Heart right ventricle (tissue), 16 donors: ENCODE data around the gene S100A2. TPM values are rescaled to one million over a fixed set of nuclear protein-coding genes. Genes with fewer than 3 reads are reported as not detected.

Experiments used
- ATAC-seq, 8 donors: fragments of 200-7000 bp; cut with Tn5 transposase; one replicate each; pipeline ENCODE4 v1.9.1; 2020; ENCODE audit warnings: mild to moderate bottlenecking in 8 of 8, moderate library complexity in 8 of 8, moderate number of reproducible peaks in 1 of 8
- DNase-seq, 2 donors: peaks; one replicate each; pipeline ENCODE4 v3.0.0-alpha.2; 2020
- H3K27ac ChIP-seq, 10 donors: fragments of 200-600 bp; sonication (generic) in 2 of 10; one replicate each; pipeline versions ENCODE4 v1.5.0 to v1.8.0; 2020 to 2022; ENCODE audit warnings: mild to moderate bottlenecking in 3 of 10
- H3K27me3 ChIP-seq, 7 donors: fragments of 200-600 bp; one replicate each; pipeline ENCODE4 v1.8.0; 2021 to 2022; ENCODE audit warnings: mild to moderate bottlenecking in 2 of 7
- H3K36me3 ChIP-seq, 9 donors: fragments of 200-600 bp; sonication (generic) in 1 of 9; one replicate each; pipeline versions ENCODE4 v1.5.0 to v1.8.0; 2020 to 2022; ENCODE audit warnings: mild to moderate bottlenecking in 2 of 9
- H3K4me1 ChIP-seq, 9 donors: fragments of 200-600 bp; sonication (generic) in 1 of 9; one replicate each; pipeline versions ENCODE4 v1.5.0 to v1.8.0; 2020 to 2022; ENCODE audit warnings: mild to moderate bottlenecking in 4 of 9
- H3K4me3 ChIP-seq, 10 donors: fragments of 200-600 bp; sonication (generic) in 2 of 10; one replicate each; pipeline versions ENCODE4 v1.5.0 to v1.8.0; 2020 to 2022; ENCODE audit warnings: mild to moderate bottlenecking in 7 of 10, moderate library complexity in 2 of 10
- H3K9me3 ChIP-seq, 11 donors: fragments of 200-600 bp in 10 of 11; sonication (generic) in 2 of 11; one replicate each; pipeline versions ENCODE4 v1.5.0 to v1.8.0; 2013 to 2022; ENCODE audit warnings: mild to moderate bottlenecking in 2 of 11, control low read depth in 1 of 11, moderate library complexity in 1 of 11
- WGBS, 2 donors: extraction: QIAGEN DNeasy Blood & Tissue Kit; methylation state at CpG; one replicate each; pipeline ENCODE4 v1.1.7; 2013; ENCODE audit warnings: inconsistent platforms in 1 of 2; 5-methylcytosine and 5-hydroxymethylcytosine counted together
- intact Hi-C, 10 donors: fragments of 100-400 bp; cut with DNase I; formaldehyde crosslinking; loops; one replicate each; pipeline versions ENCODE4 v1.11.1 to v1.14.2; 2022
- polyA plus RNA-seq, 2 donors: library from polyadenylated mRNA; stranded (reverse); fragments of 200-250 nt; gene quantifications; one replicate each; pipeline ENCODE4 v1.2.3, GENCODE V29; 2013
- total RNA-seq, 10 donors: library from RNA; stranded (reverse); fragmentation: NEBNext Ultra II Directional in 3 of 10; extraction: Animal tissue kit (Norgen Biotek cat#: 25700) in 3 of 10; gene quantifications; one replicate each; pipeline versions ENCODE4 v1.2.1 to v1.2.4, GENCODE V29; 2021 to 2023
- TF ChIP-seq, protein P1 (sequence below), 9 donors: fragments of 200-600 bp; sonication (generic) in 2 of 9; IDR thresholded peaks; one replicate each; pipeline versions ENCODE4 v1.5.0 to v1.8.0; 2021 to 2022; ENCODE audit warnings: antibody characterized with exemption in 9 of 9, mild to moderate bottlenecking in 5 of 9, moderate library complexity in 1 of 9
- donor health status: Arrhythmogenic right ventricular cardiomyopathy.
- donor health status: ischemic (EF 13 %, LVEDD 7.1; RV severe dilation, severe dysfunction).
- donor health status: healthy with polysubstance abuse.
- donor health status: DM: no; HTN: yes; CAD: no.
- donor health status: DM: no; HTN: no; CAD: no.
- donor health status: ischemic (EF 25% LVEDD 6.9; RV normal size, moderate dysfunction).
- donor health status: ischemic (EF 25% LVEDD 5.7; RV mildly dilated, moderate dysfunction).
- donor health status: healthy.
- donor health status: DM: yes; HTN: yes; CAD: no.
- donor health status: Ischemic cardiomyopathy.
- donor health status: ischemic (EF 35%, LVEDD 5.7; RV mildly dilated, moderate dysfunction).
- donor health status: nonischemic (EF 11% LVEDD 7.7; RV severe dilation, severe dysfunction).
- donor health status: DM: yes; HTN: yes; CAD: no.
- donor health status: PGD.
- donor health status: ischemic (EF 29% LVEDD 5.4; RV normal size, mild dysfunction).
- donor health status: nonischemic (EF 23%, LVEDD 6.1; RV moderate dilation, normal function).

S100A2 gene
- total and polyA plus RNA-seq, 12 donors: 1.2 to 7.4 (median 3.1) TPM; not detected in 1

DNA sequence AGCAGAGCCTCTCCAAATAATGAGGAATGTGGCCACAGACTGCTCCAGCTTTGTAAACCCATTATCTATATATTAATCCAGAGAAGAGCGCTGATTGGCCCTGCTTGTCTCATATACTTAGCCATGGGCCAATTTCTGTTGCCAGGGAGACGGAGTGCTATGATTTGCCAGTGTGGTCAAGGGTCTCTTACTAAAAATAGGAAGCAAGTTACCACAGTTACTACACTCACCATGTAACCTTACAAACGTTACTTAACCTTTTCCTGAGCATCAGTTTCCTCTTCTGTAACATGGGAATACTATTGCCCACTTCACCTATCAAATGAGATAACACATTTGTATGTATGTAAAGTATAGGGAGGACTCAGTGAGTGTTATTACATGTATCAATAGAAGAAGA lies 7.7 kb upstream of the S100A2 start:
- TF ChIP-seq, protein P1, sequence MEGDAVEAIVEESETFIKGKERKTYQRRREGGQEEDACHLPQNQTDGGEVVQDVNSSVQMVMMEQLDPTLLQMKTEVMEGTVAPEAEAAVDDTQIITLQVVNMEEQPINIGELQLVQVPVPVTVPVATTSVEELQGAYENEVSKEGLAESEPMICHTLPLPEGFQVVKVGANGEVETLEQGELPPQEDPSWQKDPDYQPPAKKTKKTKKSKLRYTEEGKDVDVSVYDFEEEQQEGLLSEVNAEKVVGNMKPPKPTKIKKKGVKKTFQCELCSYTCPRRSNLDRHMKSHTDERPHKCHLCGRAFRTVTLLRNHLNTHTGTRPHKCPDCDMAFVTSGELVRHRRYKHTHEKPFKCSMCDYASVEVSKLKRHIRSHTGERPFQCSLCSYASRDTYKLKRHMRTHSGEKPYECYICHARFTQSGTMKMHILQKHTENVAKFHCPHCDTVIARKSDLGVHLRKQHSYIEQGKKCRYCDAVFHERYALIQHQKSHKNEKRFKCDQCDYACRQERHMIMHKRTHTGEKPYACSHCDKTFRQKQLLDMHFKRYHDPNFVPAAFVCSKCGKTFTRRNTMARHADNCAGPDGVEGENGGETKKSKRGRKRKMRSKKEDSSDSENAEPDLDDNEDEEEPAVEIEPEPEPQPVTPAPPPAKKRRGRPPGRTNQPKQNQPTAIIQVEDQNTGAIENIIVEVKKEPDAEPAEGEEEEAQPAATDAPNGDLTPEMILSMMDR (IDR thresholded peaks at IDR 0.05): no peak
- Histone ChIP-seq H3K9me3 (no peaks in the 10 kb centered on the region), H3K27ac (peak overlapping the region in 7 of 10 donors; percentile 18 to 78 (median 45)), H3K4me3 (no peak overlapping the region), H3K27me3 (no peaks in the 10 kb centered on the region), H3K36me3 (no peaks in the 10 kb centered on the region), H3K4me1 (peaks cover under 1 to 28% (median 11%) of the 10 kb centered on the region in 9 donors)
- DNase-seq: no peak
- intact Hi-C loops: loop anchor here in 9 of 10 donors (2.0 to 10.0 kb wide), 10 partner anchors 34 to 221 kb away; partner anchors contain the start of genes S100A14 (in 4 of the 9), ILF2 (in 1 of the 9), NPR1 (in 1 of the 9) and SNAPIN (in 1 of the 9)
- ATAC-seq: no peak
- 79 to 80% methylated on average over 3 of the region's 3 CpGs for WGBS, 2 donors

DNA sequence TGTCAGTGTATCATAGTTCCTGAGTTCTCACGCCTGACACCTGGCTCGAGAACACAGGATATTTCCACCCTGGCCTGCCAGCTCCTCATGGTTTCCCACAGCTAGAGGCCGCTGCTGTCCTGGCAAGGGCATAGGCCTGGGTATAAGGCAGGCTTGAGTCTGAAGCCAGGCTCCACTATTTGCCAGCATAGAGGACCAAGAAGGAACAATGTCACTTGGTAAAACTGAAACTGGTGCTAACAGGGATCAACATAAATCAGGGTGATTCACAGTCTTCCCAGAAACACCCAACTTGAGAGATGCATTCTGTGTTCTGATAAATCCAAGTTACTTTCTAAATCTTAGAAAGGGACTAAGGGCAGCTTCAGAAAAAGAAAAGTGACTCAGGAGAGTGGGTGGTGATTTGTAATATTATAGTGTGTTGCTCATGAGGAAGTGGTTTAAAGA lies 6.9 kb upstream of the S100A2 start:
- peak; percentile 77 to 83 for DNase-seq
- H3K27ac ChIP-seq: peak overlapping the region in 7 of 10 donors; percentile 18 to 78 (median 45)

DNA sequence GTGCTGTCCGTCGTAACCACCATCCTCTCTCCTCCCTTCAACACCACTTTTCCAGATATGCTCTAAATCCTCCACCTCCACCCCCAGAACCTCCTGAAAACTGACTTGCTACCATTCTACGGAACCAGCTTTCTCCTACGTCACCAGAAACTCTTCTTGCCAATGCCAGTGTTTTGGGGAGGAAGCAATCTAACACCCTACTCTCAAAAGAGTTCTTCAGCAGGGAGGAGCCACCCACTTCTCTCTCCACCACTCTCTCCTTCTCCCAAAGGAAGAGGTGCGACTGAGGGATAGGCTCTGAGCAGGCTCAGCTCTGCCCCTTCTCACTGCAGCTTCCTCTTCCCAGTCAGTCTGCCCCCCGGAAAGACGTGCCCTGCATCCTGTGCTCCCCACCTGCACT lies 6.1 kb upstream of the S100A2 start:
- Histone ChIP-seq H3K4me3 (no peak overlapping the region), H3K36me3 (no peaks in the 10 kb centered on the region), H3K9me3 (no peaks in the 10 kb centered on the region), H3K4me1 (peaks cover 14 to 44% (median 28%) of the 10 kb centered on the region in 9 donors), H3K27ac (peak overlapping the region in 3 of 10 donors; percentile 50 to 78 (median 55)), H3K27me3 (no peaks in the 10 kb centered on the region)
- intact Hi-C loops: loop anchor here in 9 of 10 donors (1.0 to 10.0 kb wide), 11 partner anchors 36 to 219 kb away; partner anchors contain the start of genes S100A14 (in 4 of the 9), ILF2 (in 1 of the 9), NPR1 (in 1 of the 9) and SNAPIN (in 1 of the 9)
- 66 to 76% methylated on average over 7 of the region's 7 CpGs for WGBS, 2 donors
- TF ChIP-seq, protein P1 (IDR thresholded peaks at IDR 0.05): no peak
- DNase-seq (no peak), ATAC-seq (no peak)

More for the DNA sequence above, 6.9 kb upstream of the S100A2 start:
- WGBS, 2 donors: 15% methylated on average over 3 of the region's 3 CpGs
- intact Hi-C loops: loop anchor here in 9 of 10 donors (1.0 to 10.0 kb wide), 11 partner anchors 35 to 220 kb away; partner anchors contain the start of genes S100A14 (in 4 of the 9), ILF2 (in 1 of the 9), NPR1 (in 1 of the 9) and SNAPIN (in 1 of the 9)
- H3K27me3 ChIP-seq: no peaks in the 10 kb centered on the region
- ATAC-seq: peak; percentile 87 to 92 (median 91)
- H3K9me3 ChIP-seq: no peaks in the 10 kb centered on the region
- H3K4me1 ChIP-seq: peaks cover 5 to 35% (median 19%) of the 10 kb centered on the region in 9 donors
- H3K36me3 ChIP-seq: no peaks in the 10 kb centered on the region
- H3K4me3 ChIP-seq: no peak overlapping the region
- TF ChIP-seq, protein P1 (IDR thresholded peaks at IDR 0.05): peak; percentile 67 to 93 (median 80)

DNA sequence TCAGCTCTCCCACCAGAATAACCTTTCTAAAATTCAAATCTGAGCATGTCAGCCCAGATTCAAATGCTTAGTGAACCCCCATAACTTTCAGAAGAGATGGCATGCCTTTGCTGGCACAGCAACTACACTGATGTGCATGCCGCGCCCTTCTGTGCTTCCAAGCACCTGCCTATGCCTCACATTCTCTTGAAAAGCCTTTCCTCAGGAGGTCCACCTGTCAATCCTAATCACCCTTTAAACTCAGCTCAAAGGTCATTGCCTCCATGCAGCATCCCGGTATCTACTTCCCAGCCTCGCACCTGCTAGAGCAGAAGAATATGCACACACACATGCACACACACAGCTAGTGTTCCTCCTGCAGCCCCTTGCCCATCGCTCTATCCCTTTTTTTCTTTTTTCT lies 5.2 kb upstream of the S100A2 start:
- Histone ChIP-seq H3K27ac (no peak overlapping the region), H3K36me3 (no peaks in the 10 kb centered on the region), H3K9me3 (no peaks in the 10 kb centered on the region), H3K27me3 (no peaks in the 10 kb centered on the region), H3K4me3 (no peak overlapping the region), H3K4me1 (peaks cover 21 to 52% (median 34%) of the 10 kb centered on the region in 9 donors)
- no peak for DNase-seq
- intact Hi-C loops: loop anchor here in 8 of 10 donors (5.0 to 10.0 kb wide), 8 partner anchors 36 to 219 kb away; partner anchors contain the start of genes S100A14 (in 3 of the 8), ILF2 (in 1 of the 8), NPR1 (in 1 of the 8) and SNAPIN (in 1 of the 8)
- ATAC-seq: no peak
- TF ChIP-seq, protein P1 (IDR thresholded peaks at IDR 0.05): no peak
- 93 to 95% methylated on average over 5 of the region's 5 CpGs for WGBS, 2 donors
